Fibroblast of lung (primary cell): Measurements from ENCODE around the gene RPL11.

Experiments used
- CTCF ChIP-seq, 2 donors: IDR thresholded peaks in 1 of 2; conservative IDR thresholded peaks in 1 of 2; 1 replicate in 1 of 2; 2 replicates in 1 of 2; pipeline ENCODE4 v1.5.1; 2011 to 2012; ENCODE audit warnings: low read length in 2 of 2, control low read depth in 1 of 2, inconsistent platforms in 1 of 2, low read depth in 1 of 2, mild to moderate bottlenecking in 1 of 2
- EZH2 ChIP-seq: IDR thresholded peaks from 2 replicates; pipeline ENCODE4 v1.5.1; 2012; ENCODE audit warnings: low read length, control low read depth, mild to moderate bottlenecking; ENCODE audit errors: missing control alignments

GRCh38 chr1:23684415-23684814 lies 7.2 kb upstream of the RPL11 start:
- TF ChIP-seq CTCF (conservative IDR thresholded peaks at IDR 0.05 in 1 of 2, IDR thresholded peaks at IDR 0.05 in 1 of 2; ENCODE audit: low read depth in 1 of 2, low read length in 2 of 2) (no peak), EZH2 (no peak)
